Stimulated activated CD8-positive, alpha-beta memory T cell treated with anti-CD3 and anti-CD28 coated beads, Interleukin-2, amount 100 ng/mL, for 1 hour (primary cell): ENCODE measurements around the gene GRAMD1B.
"Not testable (repeated sequence)": the region's sequence is repeated elsewhere in the genome, so short reads cannot be mapped to it uniquely, and the experiment has no call there.

ENCODE experiments used
- DNase-seq, 2 donors: peaks; one replicate each; pipeline ENCODE4 v3.0.0-alpha.2; 2020; ENCODE audit warnings: low read depth in 2 of 2

Gene GRAMD1B

GRCh38 chr11:123640677-123641494, 210.8 kb downstream of the GRAMD1B start:
- DNase-seq = peak in 1 of 2 donors; percentile 4

GRCh38 chr11:123641495-123641840, 211.4 kb downstream of the GRAMD1B start:
- DNase-seq = no peak

GRCh38 chr11:123642435-123642834, 212.4 kb downstream of the GRAMD1B start:
- DNase-seq = no peak

- DNase-seq = no peak
Observed at GRCh38 chr11:123645286-123645975, 215.4 kb downstream of the GRAMD1B start.

GRCh38 chr11:123650901-123651300, 220.8 kb downstream of the GRAMD1B start:
- DNase-seq = no peak

- no peak for DNase-seq
Observed at GRCh38 chr11:123652599-123652998, 222.5 kb downstream of the GRAMD1B start.

GRCh38 chr11:123653483-123653826, 223.4 kb downstream of the GRAMD1B start:
- DNase-seq = no peak

- no peak for DNase-seq
Observed at GRCh38 chr11:123653827-123654565, 223.9 kb downstream of the GRAMD1B start.

- no peak for DNase-seq
Observed at GRCh38 chr11:123654566-123655081, 224.6 kb downstream of the GRAMD1B start, which contains the start of gene SCN3B. Gene SCN3B, minus strand, starts transcription at chr11:123654624. Its CDS starts 823 bp downstream, at chr11:123653801.

GRCh38 chr11:123659311-123659710, 229.2 kb downstream of the GRAMD1B start:
- DNase-seq = no peak

- not testable (repeated sequence) for DNase-seq
Observed at GRCh38 chr11:123659965-123660364, 229.9 kb downstream of the GRAMD1B start.

GRCh38 chr11:123665306-123665705, 235.2 kb downstream of the GRAMD1B start:
- no peak for DNase-seq

GRCh38 chr11:123670081-123670480, 240.0 kb downstream of the GRAMD1B start:
- DNase-seq = no peak

GRCh38 chr11:123671534-123671933, 241.5 kb downstream of the GRAMD1B start:
- DNase-seq = no peak

GRCh38 chr11:123672568-123672967, 242.5 kb downstream of the GRAMD1B start:
- no peak for DNase-seq

- DNase-seq = no peak
Observed at GRCh38 chr11:123674297-123674696, 244.2 kb downstream of the GRAMD1B start.
